ENCODE results near the gene BEST1. TPM values are rescaled to one million over a fixed set of nuclear protein-coding genes. Genes with fewer than 3 reads are reported as not detected.

Gene BEST1
- total RNA-seq, 1 experiment from 2014 or later, result 0.13 TPM

- H3K27me3 ChIP-seq (ENCODE audit: control insufficient read depth, insufficient read depth, low read length), result no peaks in the 10 kb centered on the region
- no TSS peak for BruUV-seq (replicated peaks)
- H3K27ac ChIP-seq (ENCODE audit: low read length), result peak overlapping the region; percentile 85
- ChIA-PET CTCF (interaction anchor here (0.6 to 1.4 kb wide), 3 partner anchors 69 to 114 kb away, joined by 3 to 6 read pairs (median 3); no protein-coding TSS in a partner anchor), POLR2A (interaction anchor here (0.6 to 0.7 kb wide), 4 partner anchors 274 to 883 kb away, joined by 3 to 13 read pairs (median 4); partner anchors contain the start of gene SCGB1D2)
- ATAC-seq (no peak), DNase-seq (ENCODE audit: low read depth, low spot score) (no peak)
- intact Hi-C loops (cut with micrococcal nuclease; ENCODE audit: unreplicated experiment), result no loop called here
- H3K36me3 ChIP-seq (ENCODE audit: control insufficient read depth, insufficient read depth, low read length), result peaks cover 21% of the 10 kb centered on the region
- in situ Hi-C loops (cut with HindIII; ENCODE audit: low pct_unique_long_range_greater_than_20kb, low sequenced_read_pairs), result no loop called here
- H3K4me3 ChIP-seq (ENCODE audit: low read depth in 2 of 2, low read length in 2 of 2), result peak overlapping the region; percentile 78 to 100
- TF ChIP-seq TCF7L2 (IDR thresholded peaks at IDR 0.05; ENCODE audit: low read depth, low read length) (no peak), REST (IDR thresholded peaks at IDR 0.05; ENCODE audit: insufficient read depth in 1 of 2, low read depth in 2 of 2, low read length in 1 of 2) (no peak), CTCF (IDR thresholded peaks at IDR 0.05) (no peak), POLR2AphosphoS5 (IDR thresholded peaks at IDR 0.05; ENCODE audit: low read depth, low read length) (no peak; the same call in 1 of the 2 replicates), SIN3A (IDR thresholded peaks at IDR 0.05; ENCODE audit: borderline replicate concordance, insufficient read depth, low read depth, low read length) (no peak)
- H3K9me3 ChIP-seq (ENCODE audit: control insufficient read depth, insufficient read depth, low read depth, low read length), result no peaks in the 10 kb centered on the region
- H3K4me1 ChIP-seq (ENCODE audit: control insufficient read depth, insufficient read depth, low read length), result peaks cover 64% of the 10 kb centered on the region
Measured at GRCh38 chr11:61967924-61968757, 18.0 kb downstream of the BEST1 start.

GRCh38 chr11:61968758-61969390, 18.7 kb downstream of the BEST1 start:
- Histone ChIP-seq H3K4me3 (ENCODE audit: low read depth in 2 of 2, low read length in 2 of 2) (peak overlapping the region; percentile 78 to 100), H3K27me3 (ENCODE audit: control insufficient read depth, insufficient read depth, low read length) (no peaks in the 10 kb centered on the region), H3K4me1 (ENCODE audit: control insufficient read depth, insufficient read depth, low read length) (peaks cover 64% of the 10 kb centered on the region), H3K9me3 (ENCODE audit: control insufficient read depth, insufficient read depth, low read depth, low read length) (no peaks in the 10 kb centered on the region), H3K27ac (ENCODE audit: low read length) (peak overlapping the region; percentile 85), H3K36me3 (ENCODE audit: control insufficient read depth, insufficient read depth, low read length) (peaks cover 18% of the 10 kb centered on the region)
- TF ChIP-seq REST (IDR thresholded peaks at IDR 0.05; ENCODE audit: insufficient read depth in 1 of 2, low read depth in 2 of 2, low read length in 1 of 2), result no peak
- ATAC-seq (no peak), DNase-seq (ENCODE audit: low read depth, low spot score) (no peak)
- intact Hi-C loops (cut with micrococcal nuclease; ENCODE audit: unreplicated experiment) (no loop called here), in situ Hi-C loops (cut with HindIII; ENCODE audit: low pct_unique_long_range_greater_than_20kb, low sequenced_read_pairs) (no loop called here)
- BruUV-seq (replicated peaks), result TSS peak; percentile 86
- CTCF ChIA-PET, result interaction anchor here (1.1 to 1.4 kb wide), 2 partner anchors 70 to 113 kb away, joined by 3 to 6 read pairs; no protein-coding TSS in a partner anchor
- POLR2A ChIA-PET, result interaction anchor here (0.6 to 0.7 kb wide), 5 partner anchors 10 to 372 kb away, joined by 3 to 13 read pairs (median 5); partner anchors contain the start of gene SCGB1D2
